ENCODE measurements around the gene CHST14.
A peak's percentile ranks its signal among the peaks of the same experiment; 100 is the strongest.

Gene CHST14

DNA sequence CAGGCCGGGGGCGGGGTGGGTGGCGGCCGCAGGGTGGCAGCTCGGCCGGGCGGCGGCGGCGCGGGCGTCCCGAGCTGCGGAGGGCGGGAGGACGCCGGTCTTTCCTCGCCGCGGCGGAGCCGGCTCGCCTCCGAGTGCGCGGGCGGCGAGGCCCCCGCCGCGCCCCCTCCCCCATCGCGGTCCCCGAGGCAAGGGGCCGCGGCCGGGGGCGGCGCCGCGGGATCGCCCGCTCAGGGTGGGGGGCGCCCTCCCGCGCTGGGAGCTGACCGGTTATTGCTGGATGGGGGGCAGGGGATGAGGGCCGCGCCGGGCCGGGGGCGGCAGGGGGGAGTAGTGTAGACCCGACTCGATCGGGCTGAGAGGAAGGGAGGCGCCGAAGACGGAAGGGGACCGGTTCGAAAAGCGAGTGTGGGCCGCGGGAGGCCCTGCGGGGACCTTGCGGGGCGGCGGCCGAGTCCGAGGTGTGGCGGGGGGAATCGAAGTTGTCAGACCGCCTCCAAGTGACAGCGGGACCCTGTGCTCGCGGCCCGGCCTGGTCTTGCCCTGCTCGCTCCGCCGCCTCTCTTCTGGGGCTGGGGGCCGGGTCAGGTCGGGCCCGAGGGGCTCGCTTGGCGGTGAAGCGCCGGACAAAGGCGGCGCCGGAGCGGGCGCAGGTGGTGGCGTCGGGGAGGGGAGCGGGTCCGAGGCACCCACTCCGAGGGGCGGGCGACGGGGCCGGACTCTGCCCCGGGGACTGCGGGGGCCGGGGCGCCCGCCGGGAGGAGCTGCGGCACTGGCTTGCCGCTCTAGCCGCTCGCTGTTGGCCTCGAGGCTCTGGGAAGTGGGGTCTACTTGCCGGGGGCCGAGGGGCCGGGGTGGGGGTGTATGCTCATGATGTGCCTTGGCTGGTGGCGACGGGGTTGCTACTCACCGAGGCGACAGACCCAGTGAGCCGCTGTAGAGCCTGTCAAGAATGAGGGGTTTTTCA lies 28.9 kb upstream of the CHST14 start:
- H3K4me3 ChIP-seq (ENCODE audit: low read length), result peak overlapping the region; percentile 60
- no peak for DNase-seq (ENCODE audit: low read depth)
- peak; percentile 21 for TF ChIP-seq CTCF (conservative IDR thresholded peaks at IDR 0.05; ENCODE audit: low read depth, low read length)

- DNase-seq (ENCODE audit: low read depth), result no peak
- no peak for TF ChIP-seq CTCF (conservative IDR thresholded peaks at IDR 0.05; ENCODE audit: low read depth, low read length)
- no peak overlapping the region for H3K4me3 ChIP-seq (ENCODE audit: low read length)
Measured at GRCh38 chr15:40443255-40443654, 27.5 kb upstream of the CHST14 start.

GRCh38 chr15:40443846-40444245 lies 26.9 kb upstream of the CHST14 start:
- TF ChIP-seq CTCF (conservative IDR thresholded peaks at IDR 0.05; ENCODE audit: low read depth, low read length), result no peak
- no peak for DNase-seq (ENCODE audit: low read depth)
- H3K4me3 ChIP-seq (ENCODE audit: low read length), result no peak overlapping the region

DNA sequence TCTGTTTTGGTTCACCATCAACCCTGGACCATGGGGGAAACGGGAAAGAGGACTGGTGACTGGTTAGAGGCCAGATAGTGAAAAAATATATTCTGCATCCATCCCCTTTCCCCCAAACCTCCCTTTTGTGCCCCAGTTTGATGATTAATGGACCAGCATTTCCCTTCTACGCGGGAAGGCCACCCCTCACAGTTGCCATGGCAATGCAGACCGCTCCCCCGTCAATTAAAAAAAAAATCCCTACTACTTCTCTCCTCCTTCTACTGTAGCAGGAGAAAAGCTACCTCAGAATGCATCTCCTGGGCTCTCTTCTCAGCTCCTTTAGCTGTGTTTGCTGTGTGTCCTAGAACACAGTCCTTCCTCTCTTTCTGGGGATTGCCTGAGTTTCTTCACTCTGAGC lies 26.0 kb upstream of the CHST14 start:
- DNase-seq (ENCODE audit: low read depth), result no peak
- H3K4me3 ChIP-seq (ENCODE audit: low read length), result no peak overlapping the region
- no peak for TF ChIP-seq CTCF (conservative IDR thresholded peaks at IDR 0.05; ENCODE audit: low read depth, low read length)

DNA sequence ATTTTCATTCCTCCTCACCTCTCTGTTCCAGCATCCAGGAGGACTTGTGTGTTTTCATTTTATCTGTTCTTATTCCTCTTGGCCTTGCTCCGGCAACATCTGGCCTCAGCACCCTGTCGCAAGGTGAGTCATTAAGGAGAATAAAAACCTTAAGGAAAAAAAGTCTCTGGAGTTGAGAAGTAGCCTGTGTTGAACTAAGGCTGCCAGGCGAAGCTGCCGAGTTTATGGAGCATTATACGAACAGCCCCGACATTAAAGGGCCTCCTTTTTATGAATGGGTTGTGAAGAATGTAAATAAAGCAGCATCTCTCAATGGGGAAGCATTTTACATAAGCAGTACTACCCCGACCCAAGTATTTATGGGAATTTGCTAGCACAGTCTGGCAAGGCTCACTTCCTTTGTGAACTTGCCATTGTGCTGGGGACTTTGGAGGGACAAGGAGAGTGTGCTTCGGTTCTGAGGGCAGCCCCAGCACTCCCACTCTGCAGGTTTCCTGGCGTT lies 25.3 kb upstream of the CHST14 start:
- no peak overlapping the region for H3K4me3 ChIP-seq (ENCODE audit: low read length)
- DNase-seq (ENCODE audit: low read depth), result no peak
- no peak for TF ChIP-seq CTCF (conservative IDR thresholded peaks at IDR 0.05; ENCODE audit: low read depth, low read length)

GRCh38 chr15:40446144-40446543 lies 24.6 kb upstream of the CHST14 start:
- TF ChIP-seq CTCF (conservative IDR thresholded peaks at IDR 0.05; ENCODE audit: low read depth, low read length), result no peak
- DNase-seq (ENCODE audit: low read depth), result no peak
- no peak overlapping the region for H3K4me3 ChIP-seq (ENCODE audit: low read length)

DNA sequence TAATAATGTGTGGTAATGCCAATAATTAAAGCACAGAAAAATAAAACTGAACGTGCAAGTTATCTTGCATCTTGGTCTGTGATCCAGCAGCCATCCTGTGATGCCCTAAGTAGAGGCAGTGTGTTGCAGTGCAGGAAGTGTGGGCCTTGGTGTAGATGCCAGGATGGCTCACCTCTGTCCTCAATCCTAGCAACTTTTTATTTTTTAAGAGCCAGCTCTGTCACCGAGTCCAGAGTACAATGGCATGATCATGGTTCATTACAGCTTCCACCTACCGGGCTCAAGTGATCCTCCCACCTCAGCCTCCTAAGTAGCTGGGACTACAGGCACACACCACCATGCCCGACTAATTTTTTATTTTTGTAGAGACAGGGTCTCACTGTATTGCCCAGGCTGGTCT lies 22.4 kb upstream of the CHST14 start:
- H3K4me3 ChIP-seq (ENCODE audit: low read length), result no peak overlapping the region
- TF ChIP-seq CTCF (conservative IDR thresholded peaks at IDR 0.05; ENCODE audit: low read depth, low read length), result no peak
- no peak for DNase-seq (ENCODE audit: low read depth)
